ENCODE results near the gene DUSP15.
A peak's percentile ranks its signal among the peaks of the same experiment; 100 is the strongest.

Gene DUSP15

GRCh38 chr20:31907046-31907445, 36.7 kb upstream of the DUSP15 start:
- Histone ChIP-seq H3K9me3 (ENCODE audit: control extremely low read depth in 1 of 5, control insufficient read depth in 4 of 5, insufficient read depth in 2 of 5, low read depth in 1 of 5, low read length in 4 of 5) (no peaks in the 10 kb centered on the region), H3K4me1 (ENCODE audit: control extremely low read depth in 1 of 4, control insufficient read depth in 4 of 4, insufficient read depth in 4 of 4, low read length in 3 of 4) (peaks cover 0 to 9% (median 2%) of the 10 kb centered on the region in 4 experiments), H3K36me3 (ENCODE audit: control insufficient read depth in 4 of 4, insufficient read depth in 4 of 4, low read length in 3 of 4) (no peaks in the 10 kb centered on the region), H3K27ac (ENCODE audit: insufficient read depth in 1 of 2, low read depth in 1 of 2, low read length in 2 of 2, poor library complexity in 1 of 2, severe bottlenecking in 2 of 2) (no peak overlapping the region), H3K27me3 (replicated peaks in 2 of 5; ENCODE audit: control insufficient read depth in 4 of 5, insufficient read depth in 5 of 5, low read length in 4 of 5) (no peaks in the 10 kb centered on the region), H3K4me3 (ENCODE audit: control insufficient read depth in 1 of 7, extremely low read depth in 1 of 7, insufficient read depth in 4 of 7, low read depth in 2 of 7, low read length in 6 of 7) (no peak overlapping the region)
- DNase-seq: no peak
- 100% methylated on average over 1 of the region's 5 CpGs for WGBS (ENCODE audit: insufficient coverage)
- ChIA-PET POLR2A (no interaction called here), CTCF (interaction anchor here (1.0 kb wide), 1 partner anchor 36 kb away, joined by 3 read pairs; no protein-coding TSS in a partner anchor)

- Histone ChIP-seq H3K4me3 (ENCODE audit: control insufficient read depth in 1 of 7, extremely low read depth in 1 of 7, insufficient read depth in 4 of 7, low read depth in 2 of 7, low read length in 6 of 7) (no peak overlapping the region), H3K27me3 (replicated peaks in 2 of 5; ENCODE audit: control insufficient read depth in 4 of 5, insufficient read depth in 5 of 5, low read length in 4 of 5) (no peaks in the 10 kb centered on the region), H3K27ac (ENCODE audit: insufficient read depth in 1 of 2, low read depth in 1 of 2, low read length in 2 of 2, poor library complexity in 1 of 2, severe bottlenecking in 2 of 2) (no peak overlapping the region), H3K36me3 (ENCODE audit: control insufficient read depth in 4 of 4, insufficient read depth in 4 of 4, low read length in 3 of 4) (no peaks in the 10 kb centered on the region), H3K4me1 (ENCODE audit: control extremely low read depth in 1 of 4, control insufficient read depth in 4 of 4, insufficient read depth in 4 of 4, low read length in 3 of 4) (peaks cover 0 to 9% (median 2%) of the 10 kb centered on the region in 4 experiments), H3K9me3 (ENCODE audit: control extremely low read depth in 1 of 5, control insufficient read depth in 4 of 5, insufficient read depth in 2 of 5, low read depth in 1 of 5, low read length in 4 of 5) (no peaks in the 10 kb centered on the region)
- no peak for DNase-seq
- POLR2A ChIA-PET: no interaction called here
- 81% methylated on average over 4 of the region's 5 CpGs for WGBS (ENCODE audit: insufficient coverage)
- CTCF ChIA-PET: interaction anchor here (1.0 kb wide), 1 partner anchor 11 kb away, joined by 3 read pairs; no protein-coding TSS in a partner anchor
These were observed 35.7 kb upstream of the DUSP15 start for GRCh38 chr20:31906001-31906400.

GRCh38 chr20:31903627-31904386, 33.5 kb upstream of the DUSP15 start:
- Histone ChIP-seq H3K27ac (ENCODE audit: insufficient read depth in 1 of 2, low read depth in 1 of 2, low read length in 2 of 2, poor library complexity in 1 of 2, severe bottlenecking in 2 of 2) (no peak overlapping the region), H3K4me1 (ENCODE audit: control extremely low read depth in 1 of 4, control insufficient read depth in 4 of 4, insufficient read depth in 4 of 4, low read length in 3 of 4) (peaks cover 0 to 9% (median 2%) of the 10 kb centered on the region in 4 experiments), H3K36me3 (ENCODE audit: control insufficient read depth in 4 of 4, insufficient read depth in 4 of 4, low read length in 3 of 4) (no peaks in the 10 kb centered on the region), H3K4me3 (ENCODE audit: control insufficient read depth in 1 of 7, extremely low read depth in 1 of 7, insufficient read depth in 4 of 7, low read depth in 2 of 7, low read length in 6 of 7) (no peak overlapping the region), H3K27me3 (replicated peaks in 2 of 5; ENCODE audit: control insufficient read depth in 4 of 5, insufficient read depth in 5 of 5, low read length in 4 of 5) (no peaks in the 10 kb centered on the region), H3K9me3 (ENCODE audit: control extremely low read depth in 1 of 5, control insufficient read depth in 4 of 5, insufficient read depth in 2 of 5, low read depth in 1 of 5, low read length in 4 of 5) (no peaks in the 10 kb centered on the region)
- 0% methylated on average over 1 of the region's 1 CpG for WGBS (ENCODE audit: insufficient coverage)
- DNase-seq: peak in 2 of 3 donors; percentile 50 to 70
- ChIA-PET POLR2A (interaction anchor here (0.6 kb wide), 1 partner anchor 42 kb away, joined by 3 read pairs; no protein-coding TSS in a partner anchor), CTCF (interaction anchor here (1.5 kb wide), 1 partner anchor 23 kb away, joined by 3 read pairs; no protein-coding TSS in a partner anchor)

- H3K4me3 ChIP-seq (ENCODE audit: control insufficient read depth in 1 of 7, extremely low read depth in 1 of 7, insufficient read depth in 4 of 7, low read depth in 2 of 7, low read length in 6 of 7): no peak overlapping the region
- POLR2A ChIA-PET: no interaction called here
- H3K27me3 ChIP-seq (replicated peaks in 2 of 5; ENCODE audit: control insufficient read depth in 4 of 5, insufficient read depth in 5 of 5, low read length in 4 of 5): no peaks in the 10 kb centered on the region
- peaks cover 0 to 9% (median 2%) of the 10 kb centered on the region in 4 experiments for H3K4me1 ChIP-seq (ENCODE audit: control extremely low read depth in 1 of 4, control insufficient read depth in 4 of 4, insufficient read depth in 4 of 4, low read length in 3 of 4)
- no peaks in the 10 kb centered on the region for H3K36me3 ChIP-seq (ENCODE audit: control insufficient read depth in 4 of 4, insufficient read depth in 4 of 4, low read length in 3 of 4)
- H3K9me3 ChIP-seq (ENCODE audit: control extremely low read depth in 1 of 5, control insufficient read depth in 4 of 5, insufficient read depth in 2 of 5, low read depth in 1 of 5, low read length in 4 of 5): no peaks in the 10 kb centered on the region
- 92% methylated on average over 1 of the region's 6 CpGs for WGBS (ENCODE audit: insufficient coverage)
- DNase-seq: no peak
- no peak overlapping the region for H3K27ac ChIP-seq (ENCODE audit: insufficient read depth in 1 of 2, low read depth in 1 of 2, low read length in 2 of 2, poor library complexity in 1 of 2, severe bottlenecking in 2 of 2)
- CTCF ChIA-PET: interaction anchor here (0.8 kb wide), 1 partner anchor 12 kb away, joined by 3 read pairs; no protein-coding TSS in a partner anchor
These were observed 31.3 kb upstream of the DUSP15 start for GRCh38 chr20:31901615-31902014.

- ChIA-PET CTCF (interaction anchor here (1.1 to 1.2 kb wide), 2 partner anchors 17 kb away, joined by 3 to 4 read pairs; no protein-coding TSS in a partner anchor), POLR2A (no interaction called here)
- Histone ChIP-seq H3K9me3 (ENCODE audit: control extremely low read depth in 1 of 5, control insufficient read depth in 4 of 5, insufficient read depth in 2 of 5, low read depth in 1 of 5, low read length in 4 of 5) (no peaks in the 10 kb centered on the region), H3K36me3 (ENCODE audit: control insufficient read depth in 4 of 4, insufficient read depth in 4 of 4, low read length in 3 of 4) (no peaks in the 10 kb centered on the region), H3K27ac (ENCODE audit: insufficient read depth in 1 of 2, low read depth in 1 of 2, low read length in 2 of 2, poor library complexity in 1 of 2, severe bottlenecking in 2 of 2) (no peak overlapping the region), H3K4me3 (ENCODE audit: control insufficient read depth in 1 of 7, extremely low read depth in 1 of 7, insufficient read depth in 4 of 7, low read depth in 2 of 7, low read length in 6 of 7) (no peak overlapping the region), H3K4me1 (ENCODE audit: control extremely low read depth in 1 of 4, control insufficient read depth in 4 of 4, insufficient read depth in 4 of 4, low read length in 3 of 4) (peaks cover 0 to 10% (median 6%) of the 10 kb centered on the region in 4 experiments), H3K27me3 (replicated peaks in 2 of 5; ENCODE audit: control insufficient read depth in 4 of 5, insufficient read depth in 5 of 5, low read length in 4 of 5) (no peaks in the 10 kb centered on the region)
- DNase-seq: no peak
- WGBS (ENCODE audit: insufficient coverage): 91% methylated on average over 6 of the region's 9 CpGs
These were observed 27.2 kb upstream of the DUSP15 start for GRCh38 chr20:31897541-31897940.

- DNase-seq: no peak
These were observed 25.7 kb upstream of the DUSP15 start for GRCh38 chr20:31896049-31896448.

More at GRCh38 chr20:31896049-31896448, 25.7 kb upstream of the DUSP15 start:
- ChIA-PET CTCF (interaction anchor here (0.9 to 1.5 kb wide), 3 partner anchors 16 to 39 kb away, joined by 3 to 5 read pairs (median 4); no protein-coding TSS in a partner anchor), POLR2A (no interaction called here)
- 100% methylated on average over 7 of the region's 9 CpGs for WGBS (ENCODE audit: insufficient coverage)
- Histone ChIP-seq H3K27me3 (replicated peaks in 2 of 5; ENCODE audit: control insufficient read depth in 4 of 5, insufficient read depth in 5 of 5, low read length in 4 of 5) (no peaks in the 10 kb centered on the region), H3K4me3 (ENCODE audit: control insufficient read depth in 1 of 7, extremely low read depth in 1 of 7, insufficient read depth in 4 of 7, low read depth in 2 of 7, low read length in 6 of 7) (no peak overlapping the region), H3K4me1 (ENCODE audit: control extremely low read depth in 1 of 4, control insufficient read depth in 4 of 4, insufficient read depth in 4 of 4, low read length in 3 of 4) (peaks cover 0 to 10% (median 6%) of the 10 kb centered on the region in 4 experiments), H3K36me3 (ENCODE audit: control insufficient read depth in 4 of 4, insufficient read depth in 4 of 4, low read length in 3 of 4) (no peaks in the 10 kb centered on the region), H3K27ac (ENCODE audit: insufficient read depth in 1 of 2, low read depth in 1 of 2, low read length in 2 of 2, poor library complexity in 1 of 2, severe bottlenecking in 2 of 2) (no peak overlapping the region), H3K9me3 (ENCODE audit: control extremely low read depth in 1 of 5, control insufficient read depth in 4 of 5, insufficient read depth in 2 of 5, low read depth in 1 of 5, low read length in 4 of 5) (no peaks in the 10 kb centered on the region)
